ENCODE results near the gene TASP1. TPM values are rescaled to one million over a fixed set of nuclear protein-coding genes. Genes with fewer than 3 reads are reported as not detected.

Gene TASP1
- total RNA-seq, 1 donor from 2014 or later = 22.8 TPM

DNA sequence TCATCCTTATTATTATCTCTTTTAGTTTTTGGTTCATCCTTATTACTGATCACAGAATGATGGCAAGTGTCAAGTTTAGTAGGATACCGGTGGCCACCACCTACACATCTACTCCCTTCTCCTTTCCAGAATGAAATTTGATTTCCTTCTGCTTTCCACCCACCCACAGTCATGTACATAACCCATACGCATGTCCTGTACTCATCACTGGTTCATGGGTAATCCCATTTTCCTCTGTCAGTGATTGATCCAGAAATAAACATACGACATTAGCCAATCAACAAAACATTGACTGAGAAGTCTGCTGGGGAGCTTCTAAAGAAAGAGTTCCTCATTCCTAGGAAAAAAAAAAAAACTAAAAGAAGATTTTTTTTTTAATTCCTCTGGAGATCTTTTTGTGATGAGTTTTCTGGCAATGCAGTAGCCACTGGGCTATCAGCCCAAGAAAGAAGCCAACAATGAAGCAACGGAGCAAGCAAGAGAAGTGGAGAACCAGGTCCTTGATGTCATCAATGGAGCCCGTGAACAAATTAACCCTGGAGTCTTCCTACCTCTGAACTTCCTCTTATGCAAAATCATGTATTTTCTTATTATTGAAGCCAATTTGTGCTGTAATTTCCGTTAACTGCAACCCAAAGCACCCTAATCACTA lies 127.8 kb downstream of the TASP1 start:
- H3K9me3 Mint-ChIP-seq = peaks cover 32% of the 10 kb centered on the region
- peaks cover 2% of the 10 kb centered on the region for H3K4me1 Mint-ChIP-seq
- H3K36me3 Mint-ChIP-seq = peaks cover 47% of the 10 kb centered on the region
- H3K27ac Mint-ChIP-seq = no peak overlapping the region
- no peak overlapping the region for H3K4me3 Mint-ChIP-seq
- no peaks in the 10 kb centered on the region for H3K27me3 Mint-ChIP-seq (ENCODE audit: low read depth)
- DNase-seq (ENCODE audit: low spot score in 2 of 2, unreplicated experiment in 2 of 2) = no peak
- TF ChIP-seq, protein P1, sequence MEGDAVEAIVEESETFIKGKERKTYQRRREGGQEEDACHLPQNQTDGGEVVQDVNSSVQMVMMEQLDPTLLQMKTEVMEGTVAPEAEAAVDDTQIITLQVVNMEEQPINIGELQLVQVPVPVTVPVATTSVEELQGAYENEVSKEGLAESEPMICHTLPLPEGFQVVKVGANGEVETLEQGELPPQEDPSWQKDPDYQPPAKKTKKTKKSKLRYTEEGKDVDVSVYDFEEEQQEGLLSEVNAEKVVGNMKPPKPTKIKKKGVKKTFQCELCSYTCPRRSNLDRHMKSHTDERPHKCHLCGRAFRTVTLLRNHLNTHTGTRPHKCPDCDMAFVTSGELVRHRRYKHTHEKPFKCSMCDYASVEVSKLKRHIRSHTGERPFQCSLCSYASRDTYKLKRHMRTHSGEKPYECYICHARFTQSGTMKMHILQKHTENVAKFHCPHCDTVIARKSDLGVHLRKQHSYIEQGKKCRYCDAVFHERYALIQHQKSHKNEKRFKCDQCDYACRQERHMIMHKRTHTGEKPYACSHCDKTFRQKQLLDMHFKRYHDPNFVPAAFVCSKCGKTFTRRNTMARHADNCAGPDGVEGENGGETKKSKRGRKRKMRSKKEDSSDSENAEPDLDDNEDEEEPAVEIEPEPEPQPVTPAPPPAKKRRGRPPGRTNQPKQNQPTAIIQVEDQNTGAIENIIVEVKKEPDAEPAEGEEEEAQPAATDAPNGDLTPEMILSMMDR (IDR thresholded peaks at IDR 0.05; ENCODE audit: unreplicated experiment) = no peak

DNA sequence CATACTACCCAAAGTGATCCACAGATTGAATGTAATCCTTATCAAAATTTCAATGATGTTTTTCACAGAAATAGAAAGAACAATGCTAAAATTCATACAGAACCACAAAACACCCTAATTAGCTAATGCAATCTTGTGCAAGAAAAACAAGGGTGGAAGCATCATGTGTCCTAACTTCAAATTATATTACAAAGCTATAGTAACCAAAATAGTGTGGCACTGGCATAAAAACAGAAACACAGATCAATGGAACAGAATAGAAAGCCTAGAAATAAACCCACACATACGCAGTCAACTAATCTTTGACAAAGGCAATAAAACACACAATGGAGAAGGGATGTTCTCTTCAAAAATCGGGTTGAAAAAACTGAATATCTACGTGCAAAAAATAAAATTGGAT lies 131.1 kb downstream of the TASP1 start:
- peaks cover 58% of the 10 kb centered on the region for H3K36me3 Mint-ChIP-seq
- no peak overlapping the region for H3K27ac Mint-ChIP-seq
- H3K27me3 Mint-ChIP-seq (ENCODE audit: low read depth) = no peaks in the 10 kb centered on the region
- peaks cover 57% of the 10 kb centered on the region for H3K9me3 Mint-ChIP-seq
- DNase-seq (ENCODE audit: low spot score in 2 of 2, unreplicated experiment in 2 of 2) = no peak
- H3K4me1 Mint-ChIP-seq = no peaks in the 10 kb centered on the region
- H3K4me3 Mint-ChIP-seq = no peak overlapping the region
- TF ChIP-seq, protein P1 (IDR thresholded peaks at IDR 0.05; ENCODE audit: unreplicated experiment) = no peak

DNA sequence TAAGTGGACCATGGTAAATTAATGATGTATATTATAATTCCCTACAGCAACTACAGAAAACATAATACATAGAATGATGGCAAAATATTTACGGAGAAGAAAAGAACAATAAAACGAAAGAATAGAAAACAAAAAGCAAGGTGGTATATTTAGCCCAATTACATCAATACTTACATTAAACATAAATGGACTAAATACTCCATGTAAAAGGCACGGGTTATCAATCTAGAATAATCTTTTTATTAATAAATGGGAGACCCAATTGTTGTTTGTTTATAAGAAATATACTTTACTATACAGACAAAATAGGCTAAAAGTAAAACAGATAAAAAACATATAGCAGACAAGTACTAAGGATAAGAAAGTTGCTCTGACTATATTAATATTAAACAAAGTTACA lies 137.2 kb downstream of the TASP1 start:
- TF ChIP-seq, protein P1 (IDR thresholded peaks at IDR 0.05; ENCODE audit: unreplicated experiment) = no peak
- H3K36me3 Mint-ChIP-seq = peaks cover 63% of the 10 kb centered on the region
- no peak overlapping the region for H3K27ac Mint-ChIP-seq
- DNase-seq (ENCODE audit: low spot score in 2 of 2, unreplicated experiment in 2 of 2) = no peak
- H3K9me3 Mint-ChIP-seq = peaks cover 71% of the 10 kb centered on the region
- H3K27me3 Mint-ChIP-seq (ENCODE audit: low read depth) = no peaks in the 10 kb centered on the region
- H3K4me3 Mint-ChIP-seq = no peak overlapping the region
- H3K4me1 Mint-ChIP-seq = no peaks in the 10 kb centered on the region

DNA sequence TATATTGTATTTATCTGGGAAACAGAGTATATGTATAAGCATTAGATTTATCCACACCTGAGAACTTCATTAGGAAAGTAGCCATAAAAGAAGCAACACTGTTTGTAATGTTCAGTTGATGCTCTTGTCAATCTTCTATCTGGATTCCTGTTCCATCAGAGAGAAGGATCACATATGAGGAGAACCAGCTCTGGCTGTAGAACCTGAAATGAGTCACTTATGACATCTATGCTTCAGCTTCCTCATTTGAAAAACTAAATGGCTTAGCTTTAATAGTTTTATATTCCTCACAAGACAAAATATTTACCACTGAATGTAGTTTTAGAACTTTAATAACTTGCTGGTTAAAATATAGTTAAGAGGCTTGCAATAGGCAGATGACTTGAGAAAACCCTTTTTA lies 144.7 kb downstream of the TASP1 start:
- peaks cover 22% of the 10 kb centered on the region for H3K9me3 Mint-ChIP-seq
- no peak for DNase-seq (ENCODE audit: low spot score in 2 of 2, unreplicated experiment in 2 of 2)
- TF ChIP-seq, protein P1 (IDR thresholded peaks at IDR 0.05; ENCODE audit: unreplicated experiment) = no peak
- H3K36me3 Mint-ChIP-seq = peaks cover 17% of the 10 kb centered on the region
- no peak overlapping the region for H3K27ac Mint-ChIP-seq
- H3K4me1 Mint-ChIP-seq = peaks cover 22% of the 10 kb centered on the region
- no peak overlapping the region for H3K4me3 Mint-ChIP-seq
- H3K27me3 Mint-ChIP-seq (ENCODE audit: low read depth) = no peaks in the 10 kb centered on the region

DNA sequence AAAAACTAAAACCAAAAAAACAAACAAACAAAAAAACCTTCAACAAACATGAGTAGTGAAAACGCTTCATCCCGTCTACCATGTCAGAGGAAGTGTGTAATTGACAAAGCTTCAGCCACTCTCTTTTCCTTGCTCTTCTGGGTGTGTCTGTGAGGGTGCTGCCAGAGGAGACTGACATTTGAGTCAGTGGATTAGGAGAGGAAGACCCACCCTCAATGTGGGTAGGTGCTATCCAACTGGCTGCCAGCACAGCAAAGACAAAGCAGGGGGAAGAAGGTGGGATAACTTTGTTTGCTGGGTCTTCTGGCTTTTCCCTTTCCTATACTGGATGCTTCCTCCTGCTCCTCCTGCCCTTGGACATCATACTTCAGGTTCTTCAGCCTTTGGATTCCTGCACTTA lies 145.6 kb downstream of the TASP1 start:
- DNase-seq (ENCODE audit: low spot score in 2 of 2, unreplicated experiment in 2 of 2) = no peak
- Mint-ChIP-seq H3K27ac (no peak overlapping the region), H3K4me3 (no peak overlapping the region), H3K4me1 (peaks cover 22% of the 10 kb centered on the region), H3K27me3 (ENCODE audit: low read depth) (no peaks in the 10 kb centered on the region), H3K36me3 (peaks cover 11% of the 10 kb centered on the region), H3K9me3 (peaks cover 16% of the 10 kb centered on the region)
- TF ChIP-seq, protein P1 (IDR thresholded peaks at IDR 0.05; ENCODE audit: unreplicated experiment) = no peak

Measured in mesothelial cell of epicardium (in vitro differentiated cells).